ENCODE measurements around the gene DLGAP1.

DNA sequence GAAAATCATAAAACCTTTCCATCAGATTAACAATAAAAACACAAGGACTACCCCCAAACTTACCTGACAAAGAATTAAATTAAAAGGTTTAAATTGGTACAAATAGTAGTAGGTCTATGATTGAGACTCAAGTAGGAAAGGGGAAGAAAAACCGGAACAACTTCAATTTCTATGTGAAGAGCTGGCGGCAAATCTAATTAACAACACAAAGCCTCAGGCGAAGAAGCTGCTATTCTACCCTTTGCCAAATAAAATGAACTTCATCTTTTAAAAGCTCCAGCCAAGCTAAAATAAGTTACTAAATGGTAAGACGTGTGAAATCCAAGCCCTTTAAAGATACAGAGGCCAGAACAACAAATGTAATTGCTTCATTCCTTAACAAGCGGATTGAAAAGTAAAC, 146.5 kb downstream of the DLGAP1 start:
- no peak for TF ChIP-seq POLR2A (IDR thresholded peaks at IDR 0.05)
- TF ChIP-seq, protein P1, sequence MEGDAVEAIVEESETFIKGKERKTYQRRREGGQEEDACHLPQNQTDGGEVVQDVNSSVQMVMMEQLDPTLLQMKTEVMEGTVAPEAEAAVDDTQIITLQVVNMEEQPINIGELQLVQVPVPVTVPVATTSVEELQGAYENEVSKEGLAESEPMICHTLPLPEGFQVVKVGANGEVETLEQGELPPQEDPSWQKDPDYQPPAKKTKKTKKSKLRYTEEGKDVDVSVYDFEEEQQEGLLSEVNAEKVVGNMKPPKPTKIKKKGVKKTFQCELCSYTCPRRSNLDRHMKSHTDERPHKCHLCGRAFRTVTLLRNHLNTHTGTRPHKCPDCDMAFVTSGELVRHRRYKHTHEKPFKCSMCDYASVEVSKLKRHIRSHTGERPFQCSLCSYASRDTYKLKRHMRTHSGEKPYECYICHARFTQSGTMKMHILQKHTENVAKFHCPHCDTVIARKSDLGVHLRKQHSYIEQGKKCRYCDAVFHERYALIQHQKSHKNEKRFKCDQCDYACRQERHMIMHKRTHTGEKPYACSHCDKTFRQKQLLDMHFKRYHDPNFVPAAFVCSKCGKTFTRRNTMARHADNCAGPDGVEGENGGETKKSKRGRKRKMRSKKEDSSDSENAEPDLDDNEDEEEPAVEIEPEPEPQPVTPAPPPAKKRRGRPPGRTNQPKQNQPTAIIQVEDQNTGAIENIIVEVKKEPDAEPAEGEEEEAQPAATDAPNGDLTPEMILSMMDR (IDR thresholded peaks at IDR 0.05) = no peak

All from right lobe of liver (tissue), 4 donors.